Measurements from ENCODE around the gene MIEF1. TPM values are rescaled to one million over a fixed set of nuclear protein-coding genes. Genes with fewer than 3 reads are reported as not detected.
A peak's percentile ranks its signal among the peaks of the same experiment; 100 is the strongest.

MIEF1 gene
- total and polyA plus RNA-seq, 2 of the 8 experiments (the other 6 are each of a cell fraction or from before 2014, with no cell fraction given) = 16.8 to 32.7 TPM

- TF ChIP-seq SP4 (IDR thresholded peaks at IDR 0.05; ENCODE audit: low read length) (peak; percentile 83), POLR2AphosphoS5 (IDR thresholded peaks at IDR 0.05; ENCODE audit: low read depth, low read length) (peak; percentile 98), SIX5 (IDR thresholded peaks at IDR 0.05; ENCODE audit: low read depth, low read length) (no peak), RBBP5 (IDR thresholded peaks at IDR 0.05; ENCODE audit: borderline replicate concordance, low read depth, low read length) (no peak; the same call in 1 of the 2 replicates), RFX5 (IDR thresholded peaks at IDR 0.05; ENCODE audit: borderline replicate concordance, low read depth, low read length) (no peak), CEBPB (IDR thresholded peaks at IDR 0.05; ENCODE audit: low read depth, low read length) (no peak), BACH1 (IDR thresholded peaks at IDR 0.05; ENCODE audit: low read length) (no peak; the same call in 1 of the 2 replicates), BCL11A (IDR thresholded peaks at IDR 0.05; ENCODE audit: low read depth in 2 of 2, low read length in 2 of 2) (no peak), PHF8 (conservative IDR thresholded peaks at IDR 0.05; ENCODE audit: low read depth, low read length) (peak; percentile 99), CHD2 (IDR thresholded peaks at IDR 0.05; ENCODE audit: low read length) (peak; percentile 64)
- TF ChIP-seq, protein P1, sequence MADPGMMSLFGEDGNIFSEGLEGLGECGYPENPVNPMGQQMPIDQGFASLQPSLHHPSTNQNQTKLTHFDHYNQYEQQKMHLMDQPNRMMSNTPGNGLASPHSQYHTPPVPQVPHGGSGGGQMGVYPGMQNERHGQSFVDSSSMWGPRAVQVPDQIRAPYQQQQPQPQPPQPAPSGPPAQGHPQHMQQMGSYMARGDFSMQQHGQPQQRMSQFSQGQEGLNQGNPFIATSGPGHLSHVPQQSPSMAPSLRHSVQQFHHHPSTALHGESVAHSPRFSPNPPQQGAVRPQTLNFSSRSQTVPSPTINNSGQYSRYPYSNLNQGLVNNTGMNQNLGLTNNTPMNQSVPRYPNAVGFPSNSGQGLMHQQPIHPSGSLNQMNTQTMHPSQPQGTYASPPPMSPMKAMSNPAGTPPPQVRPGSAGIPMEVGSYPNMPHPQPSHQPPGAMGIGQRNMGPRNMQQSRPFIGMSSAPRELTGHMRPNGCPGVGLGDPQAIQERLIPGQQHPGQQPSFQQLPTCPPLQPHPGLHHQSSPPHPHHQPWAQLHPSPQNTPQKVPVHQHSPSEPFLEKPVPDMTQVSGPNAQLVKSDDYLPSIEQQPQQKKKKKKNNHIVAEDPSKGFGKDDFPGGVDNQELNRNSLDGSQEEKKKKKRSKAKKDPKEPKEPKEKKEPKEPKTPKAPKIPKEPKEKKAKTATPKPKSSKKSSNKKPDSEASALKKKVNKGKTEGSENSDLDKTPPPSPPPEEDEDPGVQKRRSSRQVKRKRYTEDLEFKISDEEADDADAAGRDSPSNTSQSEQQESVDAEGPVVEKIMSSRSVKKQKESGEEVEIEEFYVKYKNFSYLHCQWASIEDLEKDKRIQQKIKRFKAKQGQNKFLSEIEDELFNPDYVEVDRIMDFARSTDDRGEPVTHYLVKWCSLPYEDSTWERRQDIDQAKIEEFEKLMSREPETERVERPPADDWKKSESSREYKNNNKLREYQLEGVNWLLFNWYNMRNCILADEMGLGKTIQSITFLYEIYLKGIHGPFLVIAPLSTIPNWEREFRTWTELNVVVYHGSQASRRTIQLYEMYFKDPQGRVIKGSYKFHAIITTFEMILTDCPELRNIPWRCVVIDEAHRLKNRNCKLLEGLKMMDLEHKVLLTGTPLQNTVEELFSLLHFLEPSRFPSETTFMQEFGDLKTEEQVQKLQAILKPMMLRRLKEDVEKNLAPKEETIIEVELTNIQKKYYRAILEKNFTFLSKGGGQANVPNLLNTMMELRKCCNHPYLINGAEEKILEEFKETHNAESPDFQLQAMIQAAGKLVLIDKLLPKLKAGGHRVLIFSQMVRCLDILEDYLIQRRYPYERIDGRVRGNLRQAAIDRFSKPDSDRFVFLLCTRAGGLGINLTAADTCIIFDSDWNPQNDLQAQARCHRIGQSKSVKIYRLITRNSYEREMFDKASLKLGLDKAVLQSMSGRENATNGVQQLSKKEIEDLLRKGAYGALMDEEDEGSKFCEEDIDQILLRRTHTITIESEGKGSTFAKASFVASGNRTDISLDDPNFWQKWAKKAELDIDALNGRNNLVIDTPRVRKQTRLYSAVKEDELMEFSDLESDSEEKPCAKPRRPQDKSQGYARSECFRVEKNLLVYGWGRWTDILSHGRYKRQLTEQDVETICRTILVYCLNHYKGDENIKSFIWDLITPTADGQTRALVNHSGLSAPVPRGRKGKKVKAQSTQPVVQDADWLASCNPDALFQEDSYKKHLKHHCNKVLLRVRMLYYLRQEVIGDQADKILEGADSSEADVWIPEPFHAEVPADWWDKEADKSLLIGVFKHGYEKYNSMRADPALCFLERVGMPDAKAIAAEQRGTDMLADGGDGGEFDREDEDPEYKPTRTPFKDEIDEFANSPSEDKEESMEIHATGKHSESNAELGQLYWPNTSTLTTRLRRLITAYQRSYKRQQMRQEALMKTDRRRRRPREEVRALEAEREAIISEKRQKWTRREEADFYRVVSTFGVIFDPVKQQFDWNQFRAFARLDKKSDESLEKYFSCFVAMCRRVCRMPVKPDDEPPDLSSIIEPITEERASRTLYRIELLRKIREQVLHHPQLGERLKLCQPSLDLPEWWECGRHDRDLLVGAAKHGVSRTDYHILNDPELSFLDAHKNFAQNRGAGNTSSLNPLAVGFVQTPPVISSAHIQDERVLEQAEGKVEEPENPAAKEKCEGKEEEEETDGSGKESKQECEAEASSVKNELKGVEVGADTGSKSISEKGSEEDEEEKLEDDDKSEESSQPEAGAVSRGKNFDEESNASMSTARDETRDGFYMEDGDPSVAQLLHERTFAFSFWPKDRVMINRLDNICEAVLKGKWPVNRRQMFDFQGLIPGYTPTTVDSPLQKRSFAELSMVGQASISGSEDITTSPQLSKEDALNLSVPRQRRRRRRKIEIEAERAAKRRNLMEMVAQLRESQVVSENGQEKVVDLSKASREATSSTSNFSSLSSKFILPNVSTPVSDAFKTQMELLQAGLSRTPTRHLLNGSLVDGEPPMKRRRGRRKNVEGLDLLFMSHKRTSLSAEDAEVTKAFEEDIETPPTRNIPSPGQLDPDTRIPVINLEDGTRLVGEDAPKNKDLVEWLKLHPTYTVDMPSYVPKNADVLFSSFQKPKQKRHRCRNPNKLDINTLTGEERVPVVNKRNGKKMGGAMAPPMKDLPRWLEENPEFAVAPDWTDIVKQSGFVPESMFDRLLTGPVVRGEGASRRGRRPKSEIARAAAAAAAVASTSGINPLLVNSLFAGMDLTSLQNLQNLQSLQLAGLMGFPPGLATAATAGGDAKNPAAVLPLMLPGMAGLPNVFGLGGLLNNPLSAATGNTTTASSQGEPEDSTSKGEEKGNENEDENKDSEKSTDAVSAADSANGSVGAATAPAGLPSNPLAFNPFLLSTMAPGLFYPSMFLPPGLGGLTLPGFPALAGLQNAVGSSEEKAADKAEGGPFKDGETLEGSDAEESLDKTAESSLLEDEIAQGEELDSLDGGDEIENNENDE (IDR thresholded peaks at IDR 0.05; ENCODE audit: insufficient replicate concordance, low read length) = no peak
These were observed 18.4 kb downstream of the MIEF1 start, which contains the start of gene ATF4 (continued) for GRCh38 chr22:39520226-39521105.
